ENCODE results near the gene DXO.
"Not testable (repeated sequence)": the region's sequence is repeated elsewhere in the genome, so short reads cannot be mapped to it uniquely, and the experiment has no call there.

- TF ChIP-seq FOXK2 (IDR thresholded peaks at IDR 0.05); HDGF (IDR thresholded peaks at IDR 0.05; ENCODE audit: borderline replicate concordance): not testable (repeated sequence)
These were observed 9.1 kb upstream of the DXO start for GRCh38 chr6:31980998-31981397.

Data from HEK293T (cell line).